ENCODE data around the gene KIF2A.

Gene KIF2A

GRCh38 chr5:62308439-62308838 is 2.4 kb downstream of the KIF2A start:
- no peak for DNase-seq (ENCODE audit: low read depth)
- H3K4me3 ChIP-seq (ENCODE audit: low read depth, low read length) = peak overlapping the region; percentile 68
- TF ChIP-seq CTCF (IDR thresholded peaks at IDR 0.05; ENCODE audit: low read depth, low read length) = no peak
- no peak for TF ChIP-seq MAX (IDR thresholded peaks at IDR 0.05; ENCODE audit: low read depth, low read length)
- TF ChIP-seq POLR2A (IDR thresholded peaks at IDR 0.05; ENCODE audit: extremely low read depth, insufficient read length) = no peak
- TF ChIP-seq MYC (IDR thresholded peaks at IDR 0.05; ENCODE audit: low read depth, low read length) = no peak

GRCh38 chr5:62309107-62309506 is 3.1 kb downstream of the KIF2A start:
- DNase-seq (ENCODE audit: low read depth) = peak; percentile 50
- H3K4me3 ChIP-seq (ENCODE audit: low read depth, low read length) = no peak overlapping the region
- TF ChIP-seq MAX (IDR thresholded peaks at IDR 0.05; ENCODE audit: low read depth, low read length) = no peak
- TF ChIP-seq MYC (IDR thresholded peaks at IDR 0.05; ENCODE audit: low read depth, low read length) = no peak
- no peak for TF ChIP-seq POLR2A (IDR thresholded peaks at IDR 0.05; ENCODE audit: extremely low read depth, insufficient read length)
- no peak for TF ChIP-seq CTCF (IDR thresholded peaks at IDR 0.05; ENCODE audit: low read depth, low read length)

- peak overlapping the region; percentile 16 for H3K4me3 ChIP-seq (ENCODE audit: low read depth, low read length)
- no peak for DNase-seq (ENCODE audit: low read depth)
Measured at GRCh38 chr5:62310426-62311143, 4.6 kb downstream of the KIF2A start.

GRCh38 chr5:62312036-62312435 is 6.0 kb downstream of the KIF2A start:
- DNase-seq (ENCODE audit: low read depth) = no peak

More at GRCh38 chr5:62310426-62311143, 4.6 kb downstream of the KIF2A start:
- TF ChIP-seq MAX (IDR thresholded peaks at IDR 0.05; ENCODE audit: low read depth, low read length) (no peak), POLR2A (IDR thresholded peaks at IDR 0.05; ENCODE audit: extremely low read depth, insufficient read length) (no peak), CTCF (IDR thresholded peaks at IDR 0.05; ENCODE audit: low read depth, low read length) (no peak), MYC (IDR thresholded peaks at IDR 0.05; ENCODE audit: low read depth, low read length) (no peak)

GRCh38 chr5:62312674-62313073 is 6.7 kb downstream of the KIF2A start:
- no peak for DNase-seq (ENCODE audit: low read depth)
- H3K4me3 ChIP-seq (ENCODE audit: low read depth, low read length) = no peak overlapping the region
- TF ChIP-seq POLR2A (IDR thresholded peaks at IDR 0.05; ENCODE audit: extremely low read depth, insufficient read length) (no peak), MYC (IDR thresholded peaks at IDR 0.05; ENCODE audit: low read depth, low read length) (no peak), MAX (IDR thresholded peaks at IDR 0.05; ENCODE audit: low read depth, low read length) (no peak), CTCF (IDR thresholded peaks at IDR 0.05; ENCODE audit: low read depth, low read length) (no peak)

More at GRCh38 chr5:62312036-62312435, 6.0 kb downstream of the KIF2A start:
- no peak overlapping the region for H3K4me3 ChIP-seq (ENCODE audit: low read depth, low read length)
- TF ChIP-seq POLR2A (IDR thresholded peaks at IDR 0.05; ENCODE audit: extremely low read depth, insufficient read length) (no peak), MAX (IDR thresholded peaks at IDR 0.05; ENCODE audit: low read depth, low read length) (no peak), CTCF (IDR thresholded peaks at IDR 0.05; ENCODE audit: low read depth, low read length) (no peak), MYC (IDR thresholded peaks at IDR 0.05; ENCODE audit: low read depth, low read length) (no peak)
